GM12875 (cell line): ENCODE results near the gene BPI.

Experiments
- H3K4me3 ChIP-seq: one replicate; pipeline ENCODE4 v1.5.1; 2011; ENCODE audit warnings: low read depth, low read length, control low read depth
- TF ChIP-seq, protein P1 (sequence below): IDR thresholded peaks from 2 replicates; pipeline ENCODE4 v1.5.1; 2011; ENCODE audit warnings: low read depth, mild to moderate bottlenecking, control low read depth, inconsistent platforms, low read length, moderate library complexity, borderline replicate concordance; ENCODE audit not compliant: insufficient read depth

The BPI gene

GRCh38 chr20:38295811-38296210 is 8.1 kb upstream of the BPI start:
- H3K4me3 ChIP-seq, result no peak overlapping the region
- TF ChIP-seq, protein P1, sequence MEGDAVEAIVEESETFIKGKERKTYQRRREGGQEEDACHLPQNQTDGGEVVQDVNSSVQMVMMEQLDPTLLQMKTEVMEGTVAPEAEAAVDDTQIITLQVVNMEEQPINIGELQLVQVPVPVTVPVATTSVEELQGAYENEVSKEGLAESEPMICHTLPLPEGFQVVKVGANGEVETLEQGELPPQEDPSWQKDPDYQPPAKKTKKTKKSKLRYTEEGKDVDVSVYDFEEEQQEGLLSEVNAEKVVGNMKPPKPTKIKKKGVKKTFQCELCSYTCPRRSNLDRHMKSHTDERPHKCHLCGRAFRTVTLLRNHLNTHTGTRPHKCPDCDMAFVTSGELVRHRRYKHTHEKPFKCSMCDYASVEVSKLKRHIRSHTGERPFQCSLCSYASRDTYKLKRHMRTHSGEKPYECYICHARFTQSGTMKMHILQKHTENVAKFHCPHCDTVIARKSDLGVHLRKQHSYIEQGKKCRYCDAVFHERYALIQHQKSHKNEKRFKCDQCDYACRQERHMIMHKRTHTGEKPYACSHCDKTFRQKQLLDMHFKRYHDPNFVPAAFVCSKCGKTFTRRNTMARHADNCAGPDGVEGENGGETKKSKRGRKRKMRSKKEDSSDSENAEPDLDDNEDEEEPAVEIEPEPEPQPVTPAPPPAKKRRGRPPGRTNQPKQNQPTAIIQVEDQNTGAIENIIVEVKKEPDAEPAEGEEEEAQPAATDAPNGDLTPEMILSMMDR, result no peak

DNA sequence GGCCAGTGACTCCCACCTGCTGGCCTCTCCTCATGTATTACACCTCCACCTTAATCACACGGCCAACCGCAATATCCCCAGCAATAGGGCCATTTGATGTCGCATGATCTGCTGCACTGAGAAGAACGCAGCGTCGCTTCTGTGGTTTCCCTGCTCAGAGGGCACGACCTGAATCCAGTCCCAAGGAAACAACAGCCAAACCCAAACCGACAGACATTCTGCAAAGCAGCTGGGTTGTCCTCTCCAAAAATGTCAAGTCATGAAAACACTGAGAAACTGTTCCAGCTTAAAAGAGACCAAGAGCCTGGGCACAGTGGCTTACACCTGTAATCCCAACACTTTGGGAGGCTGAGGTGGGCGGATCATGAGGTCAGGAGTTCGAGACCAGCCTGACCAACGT is 7.5 kb upstream of the BPI start:
- H3K4me3 ChIP-seq, result no peak overlapping the region
- TF ChIP-seq, protein P1, result no peak

GRCh38 chr20:38297916-38298674 is 5.9 kb upstream of the BPI start:
- TF ChIP-seq, protein P1, result no peak

DNA sequence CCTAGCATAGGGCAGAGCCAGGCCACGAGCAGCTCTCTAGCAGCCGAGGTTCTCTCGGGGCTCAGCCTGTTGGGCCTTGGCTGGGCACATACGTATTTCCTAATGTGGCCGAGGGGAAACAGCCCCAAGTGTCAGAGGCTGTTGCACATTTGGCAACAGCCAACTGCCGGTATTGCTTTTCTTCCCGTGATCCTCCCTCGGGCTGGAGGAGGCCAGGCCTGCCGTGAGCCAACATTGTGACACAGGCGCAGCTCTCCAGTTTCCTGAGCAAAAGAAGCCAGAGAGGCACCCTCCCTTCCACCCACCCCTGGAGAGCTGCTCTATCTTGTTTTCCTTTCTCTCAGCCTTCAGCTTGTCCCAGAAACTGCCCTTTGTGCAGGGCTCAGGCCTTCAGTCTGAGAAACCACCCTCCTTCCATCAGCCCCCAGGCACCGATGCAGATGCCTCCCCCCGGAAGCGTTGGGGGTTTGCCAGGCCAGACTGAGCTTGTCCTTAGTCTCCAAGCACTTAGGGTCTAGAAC is 5.1 kb upstream of the BPI start:
- no peak overlapping the region for H3K4me3 ChIP-seq
- TF ChIP-seq, protein P1, result no peak

More at GRCh38 chr20:38297916-38298674, 5.9 kb upstream of the BPI start:
- H3K4me3 ChIP-seq, result no peak overlapping the region

GRCh38 chr20:38299963-38300362 is 4.0 kb upstream of the BPI start:
- TF ChIP-seq, protein P1, result no peak
- no peak overlapping the region for H3K4me3 ChIP-seq

- TF ChIP-seq, protein P1, result no peak
- H3K4me3 ChIP-seq, result no peak overlapping the region
Measured at GRCh38 chr20:38300438-38300837, 3.5 kb upstream of the BPI start.

GRCh38 chr20:38301309-38301708 is 2.6 kb upstream of the BPI start:
- no peak overlapping the region for H3K4me3 ChIP-seq
- TF ChIP-seq, protein P1, result no peak
